Skeletal muscle satellite cell (primary cell): ENCODE results near the gene SYNPO2.

Source experiments
- H3K27me3 ChIP-seq: 2 replicates; pipeline ENCODE4 v1.7.0; 2013; ENCODE audit warnings: low read length; ENCODE audit not compliant: control insufficient read depth, insufficient read depth
- H3K36me3 ChIP-seq: 2 replicates; pipeline ENCODE4 v1.7.0; 2013; ENCODE audit warnings: mild to moderate bottlenecking, control low read depth, low read length; ENCODE audit not compliant: insufficient read depth
- H3K4me1 ChIP-seq: 2 replicates; pipeline ENCODE4 v1.7.0; 2013; ENCODE audit warnings: low read length; ENCODE audit not compliant: control insufficient read depth, insufficient read depth
- H3K4me2 ChIP-seq: 2 replicates; pipeline ENCODE4 v1.7.0; 2013; ENCODE audit warnings: mild to moderate bottlenecking, low read length
- H3K4me3 ChIP-seq: 2 replicates; pipeline ENCODE4 v1.7.0; 2013; ENCODE audit warnings: low read length
- H3K9ac ChIP-seq: 2 replicates; pipeline ENCODE4 v1.7.0; 2013; ENCODE audit warnings: mild to moderate bottlenecking, low read depth, low read length, moderate library complexity
- H3K9me3 ChIP-seq: replicated peaks from 2 replicates; pipeline ENCODE4 v1.7.0; 2013; ENCODE audit warnings: mild to moderate bottlenecking, control low read depth, low read length

Gene SYNPO2

GRCh38 chr4:118981171-118981838 lies 92.7 kb downstream of the SYNPO2 start:
- Histone ChIP-seq H3K4me3 (no peak overlapping the region), H3K9ac (no peak overlapping the region), H3K9me3 (no peaks in the 10 kb centered on the region), H3K4me1 (peaks cover 8% of the 10 kb centered on the region), H3K36me3 (no peaks in the 10 kb centered on the region), H3K27me3 (no peaks in the 10 kb centered on the region), H3K4me2 (no peak overlapping the region)

- no peaks in the 10 kb centered on the region for H3K9me3 ChIP-seq
- peak overlapping the region; percentile 63 for H3K4me2 ChIP-seq
- peak overlapping the region; percentile 10 for H3K4me3 ChIP-seq
- H3K27me3 ChIP-seq = no peaks in the 10 kb centered on the region
- H3K36me3 ChIP-seq = no peaks in the 10 kb centered on the region
- H3K9ac ChIP-seq = peak overlapping the region; percentile 16
- peaks cover 8% of the 10 kb centered on the region for H3K4me1 ChIP-seq
These were observed 93.3 kb downstream of the SYNPO2 start for GRCh38 chr4:118981839-118982381.

- Histone ChIP-seq H3K9ac (no peak overlapping the region), H3K36me3 (no peaks in the 10 kb centered on the region), H3K9me3 (no peaks in the 10 kb centered on the region), H3K4me2 (no peak overlapping the region), H3K4me3 (no peak overlapping the region), H3K4me1 (peaks cover 12% of the 10 kb centered on the region), H3K27me3 (no peaks in the 10 kb centered on the region)
These were observed 94.6 kb downstream of the SYNPO2 start for GRCh38 chr4:118983293-118983692.

- Histone ChIP-seq H3K9ac (no peak overlapping the region), H3K36me3 (no peaks in the 10 kb centered on the region), H3K4me2 (no peak overlapping the region), H3K27me3 (no peaks in the 10 kb centered on the region), H3K4me3 (no peak overlapping the region), H3K9me3 (no peaks in the 10 kb centered on the region), H3K4me1 (peaks cover 17% of the 10 kb centered on the region)
These were observed 95.2 kb downstream of the SYNPO2 start for GRCh38 chr4:118983831-118984230.

- H3K27me3 ChIP-seq = no peaks in the 10 kb centered on the region
- H3K9ac ChIP-seq = no peak overlapping the region
- no peaks in the 10 kb centered on the region for H3K36me3 ChIP-seq
- H3K4me3 ChIP-seq = no peak overlapping the region
- peaks cover 29% of the 10 kb centered on the region for H3K4me1 ChIP-seq
- H3K4me2 ChIP-seq = no peak overlapping the region
- no peaks in the 10 kb centered on the region for H3K9me3 ChIP-seq
These were observed 96.7 kb downstream of the SYNPO2 start for GRCh38 chr4:118985170-118986000.

GRCh38 chr4:118987959-118988634 lies 99.4 kb downstream of the SYNPO2 start:
- no peaks in the 10 kb centered on the region for H3K36me3 ChIP-seq
- no peaks in the 10 kb centered on the region for H3K27me3 ChIP-seq
- peaks cover 20% of the 10 kb centered on the region for H3K4me1 ChIP-seq
- H3K4me3 ChIP-seq = no peak overlapping the region
- H3K4me2 ChIP-seq = peak overlapping the region; percentile 43
- no peaks in the 10 kb centered on the region for H3K9me3 ChIP-seq
- H3K9ac ChIP-seq = peak overlapping the region; percentile 67

- peak overlapping the region; percentile 67 for H3K9ac ChIP-seq
- peaks cover 23% of the 10 kb centered on the region for H3K4me1 ChIP-seq
These were observed 100.0 kb downstream of the SYNPO2 start for GRCh38 chr4:118988635-118988972.

GRCh38 chr4:118989098-118990080 lies 100.7 kb downstream of the SYNPO2 start:
- peak overlapping the region; percentile 67 for H3K9ac ChIP-seq
- peak overlapping the region; percentile 16 for H3K4me3 ChIP-seq
- H3K4me1 ChIP-seq = peaks cover 31% of the 10 kb centered on the region
- H3K27me3 ChIP-seq = no peaks in the 10 kb centered on the region
- peak overlapping the region; percentile 43 for H3K4me2 ChIP-seq
- no peaks in the 10 kb centered on the region for H3K9me3 ChIP-seq
- no peaks in the 10 kb centered on the region for H3K36me3 ChIP-seq

More at GRCh38 chr4:118988635-118988972, 100.0 kb downstream of the SYNPO2 start:
- Histone ChIP-seq H3K36me3 (no peaks in the 10 kb centered on the region), H3K4me2 (peak overlapping the region; percentile 43), H3K4me3 (no peak overlapping the region), H3K27me3 (no peaks in the 10 kb centered on the region), H3K9me3 (no peaks in the 10 kb centered on the region)

GRCh38 chr4:118991686-118992085 lies 103.0 kb downstream of the SYNPO2 start:
- H3K9me3 ChIP-seq = no peaks in the 10 kb centered on the region
- no peaks in the 10 kb centered on the region for H3K36me3 ChIP-seq
- no peak overlapping the region for H3K4me3 ChIP-seq
- H3K4me2 ChIP-seq = no peak overlapping the region
- H3K27me3 ChIP-seq = no peaks in the 10 kb centered on the region
- H3K9ac ChIP-seq = no peak overlapping the region
- peaks cover 32% of the 10 kb centered on the region for H3K4me1 ChIP-seq

- Histone ChIP-seq H3K27me3 (no peaks in the 10 kb centered on the region), H3K36me3 (no peaks in the 10 kb centered on the region), H3K9me3 (no peaks in the 10 kb centered on the region), H3K9ac (no peak overlapping the region), H3K4me2 (no peak overlapping the region), H3K4me1 (peaks cover 32% of the 10 kb centered on the region), H3K4me3 (no peak overlapping the region)
These were observed 103.5 kb downstream of the SYNPO2 start for GRCh38 chr4:118992149-118992548.
